EH (cell line): ENCODE data around the gene CHST15.

Source experiments
- DNase-seq: peaks from one replicate; pipeline ENCODE4 v3.0.0-alpha.2; 2015; ENCODE audit warnings: low read depth

Gene CHST15

GRCh38 chr10:124081547-124082140, 11.8 kb downstream of the CHST15 start:
- no peak for DNase-seq

- DNase-seq: no peak
These were observed 13.5 kb downstream of the CHST15 start for GRCh38 chr10:124079864-124080263.

DNA sequence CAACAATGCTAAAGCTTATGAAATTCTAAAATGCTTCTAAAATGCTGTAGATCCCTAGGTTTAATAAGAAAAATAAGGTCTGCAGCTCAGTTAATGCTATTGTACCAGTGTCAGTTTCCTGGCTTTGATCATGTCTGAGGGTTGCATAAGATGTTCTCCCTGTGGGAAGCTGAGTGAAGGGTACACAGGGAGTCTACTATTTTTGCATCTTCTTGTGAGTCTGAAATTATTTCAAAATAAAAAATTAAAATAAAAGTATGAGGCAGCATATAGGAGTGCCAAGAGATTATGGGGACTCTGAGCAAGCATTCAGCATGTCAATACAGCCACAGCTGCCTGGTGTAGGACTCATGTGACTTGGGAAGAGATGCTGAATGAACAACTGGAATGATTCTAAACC, 14.7 kb downstream of the CHST15 start:
- DNase-seq: no peak

GRCh38 chr10:124078028-124078427, 15.4 kb downstream of the CHST15 start:
- no peak for DNase-seq

- DNase-seq: no peak
These were observed 16.0 kb downstream of the CHST15 start for GRCh38 chr10:124077208-124077993.

GRCh38 chr10:124076148-124076733, 17.2 kb downstream of the CHST15 start:
- DNase-seq: no peak

GRCh38 chr10:124075231-124075955, 18.0 kb downstream of the CHST15 start:
- no peak for DNase-seq

GRCh38 chr10:124074501-124075109, 18.8 kb downstream of the CHST15 start:
- DNase-seq: no peak

GRCh38 chr10:124073978-124074377, 19.4 kb downstream of the CHST15 start:
- no peak for DNase-seq

DNA sequence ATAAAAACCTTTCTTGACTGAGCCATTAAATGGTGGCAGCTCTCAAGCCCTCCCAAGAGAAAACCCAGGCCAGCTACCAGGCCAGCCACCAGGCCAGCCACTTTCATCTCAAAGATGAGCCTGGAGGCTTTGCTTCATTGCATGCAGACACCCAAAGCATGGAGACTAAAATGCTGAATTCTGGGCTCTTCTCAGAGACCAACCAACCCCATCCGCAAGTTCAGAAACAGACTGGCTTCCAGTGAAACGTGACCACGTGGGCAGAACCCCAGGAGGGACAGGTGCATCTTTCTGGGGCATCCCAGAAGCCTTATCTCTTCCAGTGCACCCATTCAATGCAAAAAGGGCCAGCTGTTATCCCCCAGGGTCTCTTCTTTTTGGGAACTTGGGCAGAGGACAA, 20.9 kb downstream of the CHST15 start:
- no peak for DNase-seq

GRCh38 chr10:124072106-124072505, 21.3 kb downstream of the CHST15 start:
- DNase-seq: no peak

DNA sequence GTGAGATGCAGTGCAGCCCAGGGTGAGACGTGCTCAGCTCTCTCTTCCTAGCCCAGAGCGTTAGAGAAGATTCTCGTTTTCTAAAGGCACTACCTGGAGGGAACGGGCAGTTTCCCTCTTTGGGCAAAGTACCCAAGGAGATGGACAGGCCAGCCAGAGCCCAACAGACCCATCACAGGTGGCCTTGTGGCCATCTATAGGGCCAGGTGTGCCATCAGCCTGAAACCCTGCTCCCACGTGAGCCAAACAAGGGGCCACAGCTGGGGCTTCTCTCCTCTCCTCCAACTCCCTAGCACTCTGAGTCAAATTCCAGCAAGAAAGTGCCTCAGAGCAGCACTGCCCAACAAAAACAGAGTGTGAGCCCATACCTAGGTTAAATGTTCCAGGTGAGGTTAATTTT, 22.3 kb downstream of the CHST15 start:
- no peak for DNase-seq

DNA sequence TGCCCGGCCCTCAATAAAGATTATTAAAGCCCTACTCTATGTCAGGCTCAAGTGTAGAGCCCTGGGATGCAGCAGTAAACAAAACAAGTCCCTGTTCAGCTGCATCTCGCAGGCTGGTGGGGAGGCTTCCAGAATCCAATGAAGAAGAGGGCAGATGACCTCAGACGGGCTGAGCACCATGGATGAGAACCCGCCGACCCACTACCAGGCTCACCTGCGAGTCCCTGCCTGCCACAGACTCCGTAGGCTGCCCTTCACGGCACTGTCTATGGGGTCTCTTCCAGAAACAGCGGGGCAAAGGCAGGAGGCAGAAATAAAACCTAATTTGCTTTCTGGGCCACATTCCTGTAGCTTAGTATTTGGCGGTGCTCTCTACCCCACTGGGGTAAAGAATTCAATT, 22.7 kb downstream of the CHST15 start:
- DNase-seq: no peak

DNA sequence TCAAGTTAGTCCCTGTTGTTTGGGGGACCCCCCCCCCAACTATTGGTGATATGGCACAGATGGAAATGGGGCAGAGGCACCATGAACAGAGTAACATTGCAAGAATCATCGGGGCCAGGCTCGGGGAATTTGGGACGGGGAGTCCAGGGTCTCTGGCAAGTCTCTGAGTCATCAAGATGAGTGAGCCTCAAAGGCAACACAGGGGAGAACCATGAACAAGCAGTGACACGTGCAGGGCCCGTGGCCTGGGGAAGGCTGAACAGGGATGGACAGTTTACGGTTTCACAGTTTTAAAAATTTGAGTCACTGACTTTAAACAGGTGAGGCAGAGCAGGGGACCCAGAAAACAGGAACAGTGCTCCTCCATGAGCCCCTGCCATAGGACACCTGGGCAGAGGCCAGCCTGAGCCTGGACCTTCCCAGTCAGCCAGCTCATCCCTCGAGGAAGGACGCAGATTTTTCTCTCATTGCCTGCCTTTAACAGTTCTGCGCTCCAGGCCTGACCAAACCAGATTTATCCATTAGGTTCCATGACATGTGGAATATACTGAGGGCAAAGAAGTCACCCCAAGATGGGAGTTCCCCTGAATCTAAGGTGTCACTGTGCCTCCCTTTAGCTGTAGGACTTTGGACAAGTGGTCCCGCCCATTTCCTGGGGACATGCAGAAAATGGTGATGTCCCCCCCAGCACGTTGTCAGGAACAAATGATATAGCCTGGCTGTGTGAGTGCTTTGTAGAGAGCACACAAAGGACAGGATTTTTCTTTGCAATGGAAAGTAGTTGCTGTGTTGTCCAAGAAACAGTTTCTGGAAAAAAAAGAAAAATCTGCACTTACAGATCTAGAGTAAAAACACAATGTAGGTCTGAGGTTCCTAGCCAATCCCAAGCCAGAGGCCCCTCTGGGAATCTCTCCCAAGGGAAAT, 23.8 kb downstream of the CHST15 start:
- no peak for DNase-seq

- DNase-seq: no peak
These were observed 24.5 kb downstream of the CHST15 start for GRCh38 chr10:124068929-124069328.

GRCh38 chr10:124067825-124068400, 25.5 kb downstream of the CHST15 start:
- no peak for DNase-seq

DNA sequence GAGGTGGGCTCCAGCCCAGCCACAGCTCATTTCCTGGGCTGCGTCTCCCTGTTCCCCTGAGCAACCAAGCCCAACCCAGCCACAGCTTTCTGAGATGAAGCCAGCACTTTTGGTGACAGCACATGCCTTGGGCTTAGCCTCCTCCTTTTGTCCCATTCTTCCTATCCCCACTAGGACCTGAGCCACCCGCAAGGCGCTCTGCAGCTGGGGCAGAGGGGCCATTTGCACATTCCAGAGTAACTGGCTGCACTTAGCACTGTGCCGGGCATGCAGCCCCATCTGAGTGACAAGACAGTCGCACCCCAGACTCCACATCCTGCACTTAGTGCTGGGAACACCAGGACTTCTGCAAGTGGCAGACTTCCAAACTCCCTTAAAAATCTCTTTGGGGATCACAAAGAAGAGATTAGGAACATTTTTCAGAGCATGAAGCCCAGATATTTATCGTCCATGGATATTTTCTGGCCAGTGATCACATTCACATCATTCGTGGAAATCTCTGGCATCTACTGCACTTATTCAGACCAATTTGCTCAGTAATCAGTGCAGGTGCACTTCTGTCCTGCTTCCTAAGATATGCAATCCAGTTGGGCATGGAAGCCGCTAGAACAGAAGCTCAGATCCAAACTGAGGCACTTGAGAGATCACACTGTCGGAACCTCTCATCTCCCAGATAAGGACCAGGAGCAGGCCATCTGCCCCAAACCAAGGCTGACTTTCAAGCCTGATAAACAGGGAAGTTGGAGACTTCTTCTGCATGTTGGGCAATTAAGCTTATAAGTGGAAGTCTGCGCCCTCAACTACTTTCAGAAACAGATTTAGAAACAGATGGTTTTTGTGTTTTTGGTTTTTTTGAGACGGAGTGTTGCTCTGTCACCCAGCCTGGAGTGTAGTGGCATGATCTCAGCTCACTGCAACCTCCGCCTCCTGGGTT, 26.4 kb downstream of the CHST15 start:
- DNase-seq: peak; percentile 3

DNA sequence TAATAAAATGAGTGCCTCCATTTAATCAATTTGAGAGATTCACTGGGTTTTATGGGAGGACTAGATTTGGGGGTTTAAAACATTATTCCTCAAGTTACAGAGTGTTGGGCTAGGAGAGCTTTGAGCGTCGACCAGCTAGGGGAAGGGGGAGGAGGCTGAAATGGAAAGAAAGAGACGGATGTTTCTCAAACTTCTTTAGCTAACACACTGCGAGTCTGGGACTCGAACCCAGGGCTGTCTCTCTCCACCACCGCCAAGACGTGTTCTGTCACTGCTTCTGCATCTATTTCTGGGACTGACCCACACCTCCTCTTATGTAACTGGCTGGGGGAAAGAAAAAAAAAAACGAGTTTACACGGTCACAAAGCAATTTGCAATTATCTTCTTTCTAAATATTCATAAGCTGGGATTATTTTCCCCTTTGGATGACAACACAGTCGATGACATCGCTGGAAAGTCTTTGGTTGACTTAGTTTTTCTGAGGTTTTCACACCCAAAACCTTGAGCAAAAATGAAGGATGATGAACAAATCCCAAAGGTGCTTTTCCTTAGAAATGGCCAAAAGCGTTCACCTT, 27.2 kb downstream of the CHST15 start:
- no peak for DNase-seq

DNA sequence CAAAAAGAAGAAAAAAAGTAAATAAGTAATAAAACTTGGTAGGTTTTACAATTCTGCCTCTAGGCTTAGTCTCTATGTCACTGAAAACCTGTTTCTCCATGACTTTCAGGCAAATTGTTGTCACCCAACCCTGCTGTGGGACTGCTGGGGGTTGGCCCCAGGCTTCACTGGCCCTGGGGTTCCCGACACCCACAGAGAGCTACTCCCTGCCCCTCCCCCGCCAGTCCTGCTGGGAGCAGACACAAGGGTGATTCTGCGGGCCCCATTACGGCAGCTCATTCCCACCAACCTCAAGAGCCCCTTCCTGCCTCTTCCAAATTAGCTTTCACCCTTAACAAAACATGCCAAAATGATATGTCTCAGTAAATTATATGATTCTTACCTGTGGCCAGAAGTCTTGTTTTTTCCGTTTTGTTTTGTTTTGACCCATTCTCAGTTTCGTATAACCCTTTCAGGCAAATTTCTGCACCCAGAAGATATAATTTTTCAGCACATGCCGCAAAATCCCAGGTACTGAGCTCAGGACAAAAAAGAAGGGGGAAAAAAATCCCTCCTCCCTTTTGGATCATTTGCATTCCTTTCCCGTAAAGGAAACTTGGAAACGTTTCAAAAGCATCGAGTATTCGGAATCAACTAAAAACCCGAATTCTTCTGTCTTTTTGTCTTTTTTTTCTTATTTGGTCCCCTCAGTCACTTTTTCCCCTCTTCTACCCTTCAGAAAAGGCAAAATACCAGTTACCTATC, 27.8 kb downstream of the CHST15 start:
- no peak for DNase-seq
